Measurements from ENCODE around the gene SPNS3. TPM values are rescaled to one million over a fixed set of nuclear protein-coding genes. Genes with fewer than 3 reads are reported as not detected.

Gene SPNS3
- total RNA-seq, 1 experiment from 2014 or later = not detected

- no peak for DNase-seq (ENCODE audit: low read depth, low spot score)
Observed at GRCh38 chr17:4479340-4479981, 45.7 kb downstream of the SPNS3 start.

GRCh38 chr17:4479982-4480751 lies 46.4 kb downstream of the SPNS3 start:
- in situ Hi-C loops (cut with HindIII; ENCODE audit: low pct_unique_long_range_greater_than_20kb, low sequenced_read_pairs) = no loop called here
- DNase-seq (ENCODE audit: low read depth, low spot score) = no peak

More at GRCh38 chr17:4479340-4479981, 45.7 kb downstream of the SPNS3 start:
- in situ Hi-C loops (cut with HindIII; ENCODE audit: low pct_unique_long_range_greater_than_20kb, low sequenced_read_pairs) = no loop called here

- in situ Hi-C loops (cut with HindIII; ENCODE audit: low pct_unique_long_range_greater_than_20kb, low sequenced_read_pairs) = no loop called here
- DNase-seq (ENCODE audit: low read depth, low spot score) = no peak
Observed at GRCh38 chr17:4480929-4481898, 47.5 kb downstream of the SPNS3 start.

GRCh38 chr17:4482338-4483011 lies 48.7 kb downstream of the SPNS3 start:
- in situ Hi-C loops (cut with HindIII; ENCODE audit: low pct_unique_long_range_greater_than_20kb, low sequenced_read_pairs) = no loop called here
- DNase-seq (ENCODE audit: low read depth, low spot score) = no peak

GRCh38 chr17:4483012-4483840 lies 49.5 kb downstream of the SPNS3 start:
- in situ Hi-C loops (cut with HindIII; ENCODE audit: low pct_unique_long_range_greater_than_20kb, low sequenced_read_pairs) = no loop called here
- DNase-seq (ENCODE audit: low read depth, low spot score) = no peak

- in situ Hi-C loops (cut with HindIII; ENCODE audit: low pct_unique_long_range_greater_than_20kb, low sequenced_read_pairs) = no loop called here
- DNase-seq (ENCODE audit: low read depth, low spot score) = no peak
Observed at GRCh38 chr17:4485676-4486646, 52.2 kb downstream of the SPNS3 start.

- no peak for DNase-seq (ENCODE audit: low read depth, low spot score)
- in situ Hi-C loops (cut with HindIII; ENCODE audit: low pct_unique_long_range_greater_than_20kb, low sequenced_read_pairs) = no loop called here
Observed at GRCh38 chr17:4487296-4487695, 53.6 kb downstream of the SPNS3 start.

GRCh38 chr17:4487820-4488716 lies 54.3 kb downstream of the SPNS3 start:
- in situ Hi-C loops (cut with HindIII; ENCODE audit: low pct_unique_long_range_greater_than_20kb, low sequenced_read_pairs) = no loop called here

GRCh38 chr17:4488989-4489595 lies 55.4 kb downstream of the SPNS3 start:
- in situ Hi-C loops (cut with HindIII; ENCODE audit: low pct_unique_long_range_greater_than_20kb, low sequenced_read_pairs) = no loop called here
- DNase-seq (ENCODE audit: low read depth, low spot score) = no peak

More at GRCh38 chr17:4487820-4488716, 54.3 kb downstream of the SPNS3 start:
- DNase-seq (ENCODE audit: low read depth, low spot score) = no peak

- DNase-seq (ENCODE audit: low read depth, low spot score) = no peak
Observed at GRCh38 chr17:4490109-4490591, 56.4 kb downstream of the SPNS3 start.

GRCh38 chr17:4490637-4491061 lies 56.9 kb downstream of the SPNS3 start:
- in situ Hi-C loops (cut with HindIII; ENCODE audit: low pct_unique_long_range_greater_than_20kb, low sequenced_read_pairs) = no loop called here
- no peak for DNase-seq (ENCODE audit: low read depth, low spot score)

More at GRCh38 chr17:4490109-4490591, 56.4 kb downstream of the SPNS3 start:
- in situ Hi-C loops (cut with HindIII; ENCODE audit: low pct_unique_long_range_greater_than_20kb, low sequenced_read_pairs) = no loop called here

GRCh38 chr17:4492721-4493561 lies 59.2 kb downstream of the SPNS3 start:
- in situ Hi-C loops (cut with HindIII; ENCODE audit: low pct_unique_long_range_greater_than_20kb, low sequenced_read_pairs) = no loop called here
- DNase-seq (ENCODE audit: low read depth, low spot score) = peak; percentile 59

GRCh38 chr17:4497101-4497824 lies 63.5 kb downstream of the SPNS3 start:
- in situ Hi-C loops (cut with HindIII; ENCODE audit: low pct_unique_long_range_greater_than_20kb, low sequenced_read_pairs) = no loop called here
- DNase-seq (ENCODE audit: low read depth, low spot score) = no peak
